H9 (cell line): ENCODE data around the gene CYTIP. TPM values are rescaled to one million over a fixed set of nuclear protein-coding genes. Genes with fewer than 3 reads are reported as not detected.

Source experiments
- DNase-seq: peaks from one replicate; pipeline ENCODE4 v3.0.0-alpha.2; 2017
- H2AFZ ChIP-seq: one replicate; pipeline ENCODE4 v1.6.1; 2013; ENCODE audit warnings: mild to moderate bottlenecking, low read length, control low read depth, moderate library complexity
- H2AK5ac ChIP-seq: 2 replicates; pipeline ENCODE4 v1.6.1; 2013; ENCODE audit warnings: low read length, control low read depth, mixed read lengths; ENCODE audit not compliant: insufficient read length
- H2BK120ac ChIP-seq: one replicate; pipeline ENCODE4 v1.6.1; 2013; ENCODE audit warnings: low read depth, mild to moderate bottlenecking, low read length, control low read depth, inconsistent platforms; ENCODE audit not compliant: poor library complexity, severe bottlenecking
- H2BK12ac ChIP-seq: 2 replicates; pipeline ENCODE4 v1.6.1; 2013; ENCODE audit warnings: low read length, control low read depth, mixed read lengths, low read depth; ENCODE audit not compliant: insufficient read length
- H2BK15ac ChIP-seq: 2 replicates; pipeline ENCODE4 v1.6.1; 2013; ENCODE audit warnings: low read depth, low read length, control low read depth
- H2BK20ac ChIP-seq: one replicate; pipeline ENCODE4 v1.6.1; 2013; ENCODE audit warnings: low read depth, mild to moderate bottlenecking, low read length, control low read depth, inconsistent platforms; ENCODE audit not compliant: poor library complexity, severe bottlenecking
- H2BK5ac ChIP-seq: 2 replicates; pipeline ENCODE4 v1.6.1; 2013; ENCODE audit warnings: low read length, control low read depth, mixed read lengths; ENCODE audit not compliant: insufficient read length
- H3K14ac ChIP-seq: 2 replicates; pipeline ENCODE4 v1.6.1; 2013; ENCODE audit warnings: low read length, control low read depth; ENCODE audit not compliant: insufficient read depth
- H3K18ac ChIP-seq: 2 replicates; pipeline ENCODE4 v1.6.1; 2013; ENCODE audit warnings: low read depth, mild to moderate bottlenecking, mixed read lengths, low read length, control low read depth; ENCODE audit not compliant: insufficient read length
- H3K23ac ChIP-seq: 2 replicates; pipeline ENCODE4 v1.6.1; 2013; ENCODE audit warnings: low read length, control low read depth, mixed read lengths, low read depth; ENCODE audit not compliant: insufficient read length
- H3K23me2 ChIP-seq: 2 replicates; pipeline ENCODE4 v1.6.1; 2013; ENCODE audit warnings: low read depth, mild to moderate bottlenecking, mixed read lengths, low read length, control low read depth; ENCODE audit not compliant: insufficient read length, poor library complexity, severe bottlenecking
- H3K27ac ChIP-seq: 2 replicates; pipeline ENCODE4 v1.5.1; 2013; ENCODE audit warnings: low read length, control low read depth, mixed read lengths, low read depth; ENCODE audit not compliant: insufficient read length
- H3K27me3 ChIP-seq: 2 replicates; pipeline ENCODE4 v1.6.1; 2013; ENCODE audit warnings: low read length, control low read depth, inconsistent platforms; ENCODE audit not compliant: insufficient read depth
- H3K4ac ChIP-seq: 2 replicates; pipeline ENCODE4 v1.6.1; 2013; ENCODE audit warnings: low read depth, mild to moderate bottlenecking, control low read depth, inconsistent platforms, low read length, moderate library complexity
- H3K4me1 ChIP-seq: 2 replicates; pipeline ENCODE4 v1.6.1; 2013; ENCODE audit warnings: low read length, control low read depth, inconsistent platforms; ENCODE audit not compliant: insufficient read depth
- H3K4me2 ChIP-seq: 2 replicates; pipeline ENCODE4 v1.6.1; 2013; ENCODE audit warnings: low read length, control low read depth, mixed read lengths; ENCODE audit not compliant: insufficient read length, insufficient read depth
- H3K56ac ChIP-seq: 2 replicates; pipeline ENCODE4 v1.6.1; 2013; ENCODE audit warnings: low read depth, mild to moderate bottlenecking, mixed read lengths, low read length, control low read depth; ENCODE audit not compliant: insufficient read length
- H3K79me1 ChIP-seq: 2 replicates; pipeline ENCODE4 v1.6.1; 2013; ENCODE audit warnings: low read depth, mild to moderate bottlenecking, moderate library complexity, low read length, control low read depth, inconsistent platforms; ENCODE audit not compliant: insufficient read depth, poor library complexity, severe bottlenecking
- H3K79me2 ChIP-seq: 2 replicates; pipeline ENCODE4 v1.6.1; 2013; ENCODE audit warnings: low read length, control low read depth, inconsistent platforms; ENCODE audit not compliant: insufficient read depth
- H3K9ac ChIP-seq: 2 replicates; pipeline ENCODE4 v1.6.1; 2013; ENCODE audit warnings: low read length, control low read depth, mixed read lengths; ENCODE audit not compliant: insufficient read length; ENCODE audit errors: extremely low read depth
- H3K9me3 ChIP-seq: one replicate; pipeline ENCODE4 v1.6.1; 2013; ENCODE audit warnings: low read depth, low read length, inconsistent platforms; ENCODE audit not compliant: control insufficient read depth
- H3T11ph ChIP-seq: one replicate; pipeline ENCODE4 v1.6.1; 2013; ENCODE audit warnings: mild to moderate bottlenecking, low read length, control low read depth, inconsistent platforms
- H4K20me1 ChIP-seq: one replicate; pipeline ENCODE4 v1.6.1; 2013; ENCODE audit not compliant: control insufficient read depth, insufficient read length, insufficient read depth
- H4K5ac ChIP-seq: 2 replicates; pipeline ENCODE4 v1.6.1; 2013; ENCODE audit warnings: low read depth, mild to moderate bottlenecking, mixed read lengths, low read length, control low read depth; ENCODE audit not compliant: insufficient read length
- H4K8ac ChIP-seq: replicated peaks from 2 replicates; pipeline ENCODE4 v1.6.1; 2013; ENCODE audit warnings: low read length, control low read depth, mixed read lengths, low read depth; ENCODE audit not compliant: insufficient read length
- H4K91ac ChIP-seq: 2 replicates; pipeline ENCODE4 v1.6.1; 2013; ENCODE audit warnings: low read depth, mild to moderate bottlenecking, moderate library complexity, mixed read lengths, low read length, control low read depth; ENCODE audit not compliant: insufficient read length
- H3K27ac Mint-ChIP-seq, 3 experiments: 2 replicates in 2 of 3; 3 replicates in 1 of 3; pipeline ENCODE4 v1.8.0; 2020 to 2021; ENCODE audit warnings: mixed read lengths in 3 of 3, mild to moderate bottlenecking in 1 of 3, moderate library complexity in 1 of 3
- H3K27me3 Mint-ChIP-seq: 2 replicates; pipeline ENCODE4 v1.8.0; 2021; ENCODE audit warnings: low read depth, mild to moderate bottlenecking, moderate library complexity, mixed read lengths
- H3K36me3 Mint-ChIP-seq, 3 experiments: 2 replicates in 2 of 3; 3 replicates in 1 of 3; pipeline ENCODE4 v1.8.0; 2020 to 2021; ENCODE audit warnings: low read depth in 3 of 3, mixed read lengths in 3 of 3; ENCODE audit not compliant: insufficient read depth in 1 of 3
- H3K4me1 Mint-ChIP-seq, 2 experiments: 2 replicates each; pipeline ENCODE4 v1.8.0; 2020; ENCODE audit warnings: mixed read lengths in 2 of 2
- H3K4me3 Mint-ChIP-seq, 2 experiments: 2 replicates in 1 of 2; 3 replicates in 1 of 2; pipeline ENCODE4 v1.8.0; 2020 to 2021; ENCODE audit warnings: mild to moderate bottlenecking in 2 of 2, mixed read lengths in 2 of 2, moderate library complexity in 1 of 2
- H3K9me3 Mint-ChIP-seq, 2 experiments: 2 replicates in 1 of 2; 3 replicates in 1 of 2; pipeline ENCODE4 v1.8.0; 2020; ENCODE audit warnings: mild to moderate bottlenecking in 2 of 2, mixed read lengths in 2 of 2, moderate library complexity in 1 of 2
- WGBS: extraction: QIAGEN DNeasy Blood & Tissue Kit; methylation state at CpG from one replicate; pipeline ENCODE4 v1.1.7; 2013; ENCODE audit warnings: missing lambda C conversion rate, low lambda C conversion rate, mixed read lengths; ENCODE audit not compliant: insufficient read length; ENCODE audit errors: extremely low coverage; 5-methylcytosine and 5-hydroxymethylcytosine counted together
- total RNA-seq: library from RNA; stranded (reverse); gene quantifications from 2 replicates; pipeline ENCODE4 v1.2.1, GENCODE V29; 2021
- TF ChIP-seq, protein P1 (sequence below): fragments of 200-600 bp; sonication (generic); conservative IDR thresholded peaks from 3 replicates; pipeline ENCODE4 v1.8.0; 2021; ENCODE audit warnings: antibody characterized with exemption, mild to moderate bottlenecking

CYTIP gene
- total RNA-seq, 1 experiment from 2014 or later = 0.28 TPM

DNA sequence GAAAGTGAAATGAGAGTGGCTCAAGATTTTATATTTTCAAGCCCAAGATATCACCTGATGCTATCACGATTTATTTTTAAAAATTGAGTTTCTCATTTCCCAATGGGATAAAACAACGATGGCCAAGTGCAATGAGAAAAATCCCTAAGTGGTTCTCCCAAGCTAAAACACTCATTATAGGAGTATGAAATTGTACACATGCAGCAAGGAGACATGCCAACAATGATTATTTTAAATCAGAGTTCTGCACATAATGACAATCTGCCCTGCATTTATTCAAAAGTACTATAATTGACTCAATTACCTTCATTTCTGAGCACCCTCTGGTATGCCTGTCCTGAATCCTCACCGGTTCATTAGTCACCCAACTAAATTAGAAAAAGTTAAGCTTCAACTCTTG, 12.7 kb downstream of the CYTIP start:
- H3K36me3 Mint-ChIP-seq = peaks cover 0 to 7% (median 5%) of the 10 kb centered on the region in 3 experiments; a peak in 4 of 7 replicates
- Histone ChIP-seq H2BK120ac (no peak overlapping the region), H3K79me2 (no peaks in the 10 kb centered on the region), H4K8ac (no peak overlapping the region), H3K56ac (no peak overlapping the region), H3K27ac (no peak overlapping the region), H3K27me3 (no peaks in the 10 kb centered on the region), H3K4me2 (no peak overlapping the region), H2AK5ac (no peak overlapping the region), H2BK15ac (no peak overlapping the region), H2BK5ac (no peak overlapping the region), H3K23me2 (no peaks in the 10 kb centered on the region), H3K18ac (no peak overlapping the region), H4K91ac (no peak overlapping the region), H2BK12ac (no peak overlapping the region), H3T11ph (no peak overlapping the region), H3K9me3 (no peaks in the 10 kb centered on the region), H3K4ac (no peak overlapping the region), H4K5ac (no peak overlapping the region), H3K4me1 (no peaks in the 10 kb centered on the region), H3K14ac (no peak overlapping the region), H4K20me1 (no peaks in the 10 kb centered on the region), H2AFZ (no peak overlapping the region), H2BK20ac (no peak overlapping the region), H3K79me1 (no peaks in the 10 kb centered on the region), H3K9ac (no peak overlapping the region), H3K23ac (no peak overlapping the region)
- peaks cover 3 to 7% of the 10 kb centered on the region in 2 experiments; a peak in 4 of 5 replicates for H3K9me3 Mint-ChIP-seq
- no peak for DNase-seq
- TF ChIP-seq, protein P1, sequence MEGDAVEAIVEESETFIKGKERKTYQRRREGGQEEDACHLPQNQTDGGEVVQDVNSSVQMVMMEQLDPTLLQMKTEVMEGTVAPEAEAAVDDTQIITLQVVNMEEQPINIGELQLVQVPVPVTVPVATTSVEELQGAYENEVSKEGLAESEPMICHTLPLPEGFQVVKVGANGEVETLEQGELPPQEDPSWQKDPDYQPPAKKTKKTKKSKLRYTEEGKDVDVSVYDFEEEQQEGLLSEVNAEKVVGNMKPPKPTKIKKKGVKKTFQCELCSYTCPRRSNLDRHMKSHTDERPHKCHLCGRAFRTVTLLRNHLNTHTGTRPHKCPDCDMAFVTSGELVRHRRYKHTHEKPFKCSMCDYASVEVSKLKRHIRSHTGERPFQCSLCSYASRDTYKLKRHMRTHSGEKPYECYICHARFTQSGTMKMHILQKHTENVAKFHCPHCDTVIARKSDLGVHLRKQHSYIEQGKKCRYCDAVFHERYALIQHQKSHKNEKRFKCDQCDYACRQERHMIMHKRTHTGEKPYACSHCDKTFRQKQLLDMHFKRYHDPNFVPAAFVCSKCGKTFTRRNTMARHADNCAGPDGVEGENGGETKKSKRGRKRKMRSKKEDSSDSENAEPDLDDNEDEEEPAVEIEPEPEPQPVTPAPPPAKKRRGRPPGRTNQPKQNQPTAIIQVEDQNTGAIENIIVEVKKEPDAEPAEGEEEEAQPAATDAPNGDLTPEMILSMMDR = no peak
- peaks cover 7 to 9% of the 10 kb centered on the region in 2 experiments for H3K4me1 Mint-ChIP-seq
- WGBS = no CpG with 5 or more reads among the region's 3 CpGs
- H3K27ac Mint-ChIP-seq = no peak overlapping the region
- H3K27me3 Mint-ChIP-seq = no peaks in the 10 kb centered on the region
- no peak overlapping the region for H3K4me3 Mint-ChIP-seq
